HEK293T (cell line): ENCODE measurements around the gene STAT4.

Experiments
- ARNT ChIP-seq: fragments of 450-650 bp; IDR thresholded peaks from 2 replicates; pipeline ENCODE4 v1.6.1; 2017; ENCODE audit warnings: mild to moderate bottlenecking
- BHLHE40 ChIP-seq: fragments of 450-650 bp; IDR thresholded peaks from 2 replicates; pipeline ENCODE4 v1.6.1; 2016; ENCODE audit warnings: mild to moderate bottlenecking, moderate library complexity, borderline replicate concordance
- CTBP1 ChIP-seq: fragments of 450-650 bp; IDR thresholded peaks from 2 replicates; pipeline ENCODE4 v1.6.1; 2016; ENCODE audit warnings: borderline replicate concordance
- ELF4 ChIP-seq: fragments of 450-650 bp; IDR thresholded peaks from 2 replicates; pipeline ENCODE4 v1.6.1; 2017; ENCODE audit warnings: antibody characterized with exemption
- FOXA1 ChIP-seq: fragments of 450-650 bp; IDR thresholded peaks from 2 replicates; pipeline ENCODE4 v1.6.1; 2016; ENCODE audit warnings: mild to moderate bottlenecking
- FOXK2 ChIP-seq: fragments of 450-650 bp; IDR thresholded peaks from 2 replicates; pipeline ENCODE4 v1.6.1; 2016; ENCODE audit warnings: mild to moderate bottlenecking
- FOXM1 ChIP-seq: fragments of 450-650 bp; IDR thresholded peaks from 2 replicates; pipeline ENCODE4 v1.6.1; 2017; ENCODE audit warnings: mild to moderate bottlenecking, borderline replicate concordance
- HDGF ChIP-seq: fragments of 450-650 bp; IDR thresholded peaks from 2 replicates; pipeline ENCODE4 v1.6.1; 2017; ENCODE audit warnings: antibody characterized with exemption, borderline replicate concordance
- LEF1 ChIP-seq: fragments of 450-650 bp; IDR thresholded peaks from 2 replicates; pipeline ENCODE4 v1.6.1; 2017; ENCODE audit warnings: mild to moderate bottlenecking, borderline replicate concordance
- SP1 ChIP-seq: fragments of 450-650 bp; IDR thresholded peaks from 2 replicates; pipeline ENCODE4 v1.6.1; 2017
- SUZ12 ChIP-seq: fragments of 450-650 bp; IDR thresholded peaks from 2 replicates; pipeline ENCODE4 v1.6.1; 2016; ENCODE audit warnings: mild to moderate bottlenecking
- TARDBP ChIP-seq: fragments of 450-650 bp; IDR thresholded peaks from 2 replicates; pipeline ENCODE4 v1.6.1; 2016
- ZNF384 ChIP-seq: fragments of 450-650 bp; IDR thresholded peaks from 2 replicates; pipeline ENCODE4 v1.6.1; 2016
- TF ChIP-seq, protein P1 (sequence below): fragments of 450-650 bp; IDR thresholded peaks from 2 replicates; pipeline ENCODE4 v1.6.1; 2016

DNA sequence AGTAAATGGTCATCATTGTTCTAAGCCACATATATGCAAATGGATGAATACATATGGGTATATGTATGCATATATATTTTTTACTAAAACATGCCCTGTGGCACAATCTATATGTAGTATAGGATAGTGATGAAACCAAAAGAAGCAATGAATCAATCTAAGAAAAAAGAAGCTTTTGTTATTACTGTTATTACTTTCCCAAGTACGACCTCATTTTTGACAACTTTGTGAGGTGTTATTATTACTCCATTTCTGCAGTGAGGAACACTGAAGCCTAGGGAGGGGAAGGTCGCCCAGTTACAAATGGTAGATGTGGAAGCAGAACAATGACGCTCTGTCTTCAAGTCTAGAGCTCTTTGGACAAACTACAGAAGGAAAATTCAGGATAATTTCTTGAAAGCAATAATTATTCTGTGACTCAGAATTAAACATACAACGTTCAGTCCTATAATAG lies 38.3 kb downstream of the STAT4 start:
- TF ChIP-seq SP1: no peak
- TF ChIP-seq LEF1: no peak
- no peak for TF ChIP-seq CTBP1
- TF ChIP-seq SUZ12: no peak
- TF ChIP-seq FOXA1: no peak
- TF ChIP-seq, protein P1, sequence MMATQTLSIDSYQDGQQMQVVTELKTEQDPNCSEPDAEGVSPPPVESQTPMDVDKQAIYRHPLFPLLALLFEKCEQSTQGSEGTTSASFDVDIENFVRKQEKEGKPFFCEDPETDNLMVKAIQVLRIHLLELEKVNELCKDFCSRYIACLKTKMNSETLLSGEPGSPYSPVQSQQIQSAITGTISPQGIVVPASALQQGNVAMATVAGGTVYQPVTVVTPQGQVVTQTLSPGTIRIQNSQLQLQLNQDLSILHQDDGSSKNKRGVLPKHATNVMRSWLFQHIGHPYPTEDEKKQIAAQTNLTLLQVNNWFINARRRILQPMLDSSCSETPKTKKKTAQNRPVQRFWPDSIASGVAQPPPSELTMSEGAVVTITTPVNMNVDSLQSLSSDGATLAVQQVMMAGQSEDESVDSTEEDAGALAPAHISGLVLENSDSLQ: no peak
- no peak for TF ChIP-seq FOXM1
- no peak for TF ChIP-seq HDGF
- no peak for TF ChIP-seq ELF4
- no peak for TF ChIP-seq FOXK2
- no peak for TF ChIP-seq ZNF384
- no peak for TF ChIP-seq TARDBP
- no peak for TF ChIP-seq ARNT
- no peak for TF ChIP-seq BHLHE40
